HepG2 (cell line): ENCODE results near the gene KRTAP5-1. TPM values are rescaled to one million over a fixed set of nuclear protein-coding genes. Genes with fewer than 3 reads are reported as not detected.

Source experiments
- ATAC-seq: fragments of 200-7000 bp; cut with Tn5 transposase; 3 replicates; pipeline ENCODE4 v1.9.1; 2020; ENCODE audit warnings: mild to moderate bottlenecking, moderate library complexity
- BruUV-seq: library from RNA; stranded (reverse); fragments of 400-500 nt; replicated peaks from 2 replicates; lab custom pipeline; 2021; lab: Mats Ljungman, UMichigan
- CTCF ChIA-PET: fragments of 300-600 bp; formaldehyde crosslinking; extraction: SDS; loops from one replicate; lab custom pipeline; 2021; ENCODE audit warnings: low total read pairs, inconsistent platforms, low intra/inter-chr PET ratio; lab: Yijun Ruan, JAX
- POLR2A ChIA-PET: fragments of 350-600 bp; sonication (Branson Sonifier 250); formaldehyde crosslinking; loops from one replicate; lab custom pipeline; 2020; ENCODE audit warnings: antibody characterized with exemption, inconsistent platforms; lab: Yijun Ruan, JAX
- DNase-seq: peaks from one replicate; pipeline ENCODE4 v3.0.0-alpha.2; 2015; ENCODE audit warnings: low spot score
- FAIRE-seq: peaks from 3 replicates; lab custom pipeline; 2011; peaks lifted over from hg19 to GRCh38; lab: Jason Lieb, UNC
- H2AFZ ChIP-seq: one replicate; pipeline ENCODE4 v1.6.1; 2011; ENCODE audit warnings: low read length, inconsistent platforms
- H3K27ac ChIP-seq: fragments of 300-600 bp; 3 replicates; pipeline ENCODE4 v1.8.0; 2011; ENCODE audit warnings: mixed run types, mild to moderate bottlenecking, mixed read lengths, low read length, inconsistent platforms; ENCODE audit not compliant: insufficient read depth; ENCODE audit errors: extremely low read length
- H3K27me3 ChIP-seq, 2 experiments: fragments of 200-600 bp in 1 of 2; 2 replicates in 1 of 2; 3 replicates in 1 of 2; pipeline versions ENCODE4 v1.6.0 to v1.8.0; 2011; ENCODE audit warnings: low read length in 2 of 2, mild to moderate bottlenecking in 2 of 2, moderate library complexity in 2 of 2, inconsistent platforms in 1 of 2; ENCODE audit not compliant: insufficient read depth in 2 of 2, control insufficient read depth in 1 of 2
- H3K36me3 ChIP-seq, 2 experiments: fragments of 200-600 bp in 1 of 2; replicated peaks in 1 of 2; 2 replicates in 1 of 2; 3 replicates in 1 of 2; pipeline versions ENCODE4 v1.5.1 to v1.8.0; 2011; ENCODE audit warnings: low read length in 2 of 2, inconsistent platforms in 1 of 2; ENCODE audit not compliant: insufficient read depth in 2 of 2, control insufficient read depth in 1 of 2
- H3K4me1 ChIP-seq: 2 replicates; pipeline ENCODE4 v1.5.1; 2012; ENCODE audit warnings: low read length, inconsistent platforms; ENCODE audit not compliant: insufficient read depth
- H3K4me2 ChIP-seq: 2 replicates; pipeline ENCODE4 v1.6.0; 2011; ENCODE audit warnings: low read depth, low read length, inconsistent platforms
- H3K4me3 ChIP-seq, 3 experiments: fragments of 200-600 bp in 1 of 3; sonication (generic), shearing (Covaris generic) in 1 of 3; replicated peaks in 1 of 3; 2 replicates each; pipeline ENCODE4 v1.5.1; 2011 to 2016; ENCODE audit warnings: low read length in 3 of 3, inconsistent platforms in 2 of 3, low read depth in 2 of 3, mild to moderate bottlenecking in 2 of 3, control low read depth in 1 of 3, mixed read lengths in 1 of 3; ENCODE audit not compliant: insufficient read depth in 1 of 3
- H3K79me2 ChIP-seq: one replicate; pipeline ENCODE4 v1.6.1; 2011; ENCODE audit warnings: low read length, inconsistent platforms; ENCODE audit not compliant: insufficient read depth
- H3K9ac ChIP-seq: 2 replicates; pipeline ENCODE4 v1.6.0; 2011; ENCODE audit warnings: mild to moderate bottlenecking, low read depth, low read length, inconsistent platforms; ENCODE audit not compliant: insufficient read depth
- H3K9me3 ChIP-seq: 2 replicates; pipeline ENCODE4 v1.5.1; 2012; ENCODE audit warnings: mild to moderate bottlenecking, low read length
- H4K20me1 ChIP-seq: 2 replicates; pipeline ENCODE4 v1.6.0; 2011; ENCODE audit warnings: inconsistent platforms, mild to moderate bottlenecking, low read length, moderate library complexity; ENCODE audit not compliant: insufficient read depth
- EZH2 ChIP-seq: conservative IDR thresholded peaks from 2 replicates; pipeline ENCODE4 v1.6.1; 2012; ENCODE audit warnings: mild to moderate bottlenecking, low read depth, low read length, moderate library complexity
- RAD21 ChIP-seq: fragments of 450-650 bp; formaldehyde crosslinking; IDR thresholded peaks from 2 replicates; pipeline ENCODE4 v1.5.0; 2020; ENCODE audit warnings: mild to moderate bottlenecking
- SUZ12 ChIP-seq: fragments of 150-350 bp; IDR thresholded peaks from 2 replicates; pipeline ENCODE4 v1.6.1; 2014; ENCODE audit warnings: low read depth, low read length
- YEATS4 ChIP-seq: sonication (generic); formaldehyde crosslinking; IDR thresholded peaks from 2 replicates; pipeline ENCODE4 v1.4.0; 2020; ENCODE audit warnings: missing genetic modification reagents, borderline replicate concordance
- ZNF609 ChIP-seq: sonication (generic); formaldehyde crosslinking; IDR thresholded peaks from 2 replicates; pipeline ENCODE4 v1.4.0; 2020; ENCODE audit warnings: mild to moderate bottlenecking, missing genetic modification reagents, borderline replicate concordance
- ZNF710 ChIP-seq: sonication (generic); formaldehyde crosslinking; IDR thresholded peaks from 2 replicates; pipeline ENCODE4 v1.5.0; 2020; ENCODE audit warnings: mild to moderate bottlenecking, missing genetic modification reagents, borderline replicate concordance
- ZSCAN5A ChIP-seq: sonication (generic); formaldehyde crosslinking; IDR thresholded peaks from 2 replicates; pipeline ENCODE4 v1.8.0; 2022; ENCODE audit warnings: mild to moderate bottlenecking, missing genetic modification reagents, borderline replicate concordance
- WGBS: methylation state at CpG from one replicate; pipeline ENCODE4 v1.1.6; 2017; ENCODE audit warnings: low lambda C conversion rate; 5-methylcytosine and 5-hydroxymethylcytosine counted together
- in situ Hi-C: cut with HindIII; loops from 2 replicates; pipeline ENCODE4 v1.10.0; 2017; ENCODE audit warnings: low pct_unique_long_range_greater_than_20kb; ENCODE audit not compliant: extremely low pct_ligation_motif_present
- intact Hi-C: fragments of 100-400 bp; cut with micrococcal nuclease; formaldehyde crosslinking; loops from one replicate; pipeline ENCODE4 v1.10.0; 2022; ENCODE audit not compliant: unreplicated experiment
- polyA plus RNA-seq, 8 experiments: library from polyadenylated mRNA; depleted of rRNA in 3 of 8; stranded (reverse) in 7 of 8; unstranded in 1 of 8; fragments of >200 nt; fragmentation: Illumina TruSeq in 4 of 8; extraction: Trizol in 4 of 8; gene quantifications; 2 replicates each; pipeline versions ENCODE4 v1.2.1 to v1.2.3, GENCODE V29; 2011 to 2016; ENCODE audit warnings: low read depth in 4 of 8, missing spikeins in 1 of 8, mixed read lengths in 1 of 8; ENCODE audit not compliant: insufficient read depth in 1 of 8
- total RNA-seq, 5 experiments: library from RNA; depleted of rRNA; stranded (reverse); fragments of >200 nt; fragmentation: Illumina TruSeq; extraction: Trizol; gene quantifications; 2 replicates each; pipeline ENCODE4 v1.2.3, GENCODE V29; 2016; ENCODE audit warnings: low read depth in 1 of 5

Gene KRTAP5-1
- total and polyA plus RNA-seq, 2 of the 13 experiments (the other 11 are each of a cell fraction or from before 2014, with no cell fraction given), result not detected

- TF ChIP-seq ZSCAN5A (no peak), YEATS4 (CRISPR knock-in tag) (no peak), ZNF710 (no peak), RAD21 (CRISPR knock-in tag) (no peak), SUZ12 (no peak)
These were observed 45.2 kb upstream of the KRTAP5-1 start (continued) for GRCh38 chr11:1630271-1630670.

- in situ Hi-C loops, result no loop called here
- H3K9me3 ChIP-seq, result no peaks in the 10 kb centered on the region
- H2AFZ ChIP-seq, result no peak within 1 kb of the TSS
- peaks cover 14 to 78% of the 10 kb centered on the region in 2 experiments for H3K27me3 ChIP-seq
- intact Hi-C loops, result loop anchor here (5.0 kb wide), 1 partner anchor 82 kb away; no protein-coding TSS in a partner anchor
- H3K36me3 ChIP-seq, result no peaks in the 10 kb centered on the region
- no peaks in the 10 kb centered on the region for H4K20me1 ChIP-seq
- TF ChIP-seq ZNF609 (no peak), EZH2 (peak; percentile 11; the same call in 1 of the 2 replicates)
- TF ChIP-seq, all 625 proteins: peak for 1
- WGBS, result 29% methylated on average over 7 of the region's 26 CpGs
- H3K4me3 ChIP-seq, result no peak within 1 kb of the TSS
- DNase-seq (no peak), ATAC-seq (no peak; the same call in 2 of the 3 replicates), FAIRE-seq (no peak)
- H3K4me1 ChIP-seq, result no peaks in the 10 kb centered on the region
- H3K9ac ChIP-seq, result no peak within 1 kb of the TSS
- no peaks in the 10 kb centered on the region for H3K79me2 ChIP-seq
- H3K27ac ChIP-seq, result no peak within 1 kb of the TSS
- POLR2A ChIA-PET, result no interaction called here
- BruUV-seq, result no TSS peak
- CTCF ChIA-PET, result interaction anchor here (1.3 to 2.6 kb wide), 3 partner anchors 34 to 527 kb away, joined by 3 to 13 read pairs (median 6); no protein-coding TSS in a partner anchor
- H3K4me2 ChIP-seq, result no peak within 1 kb of the TSS
These were observed 44.5 kb upstream of the KRTAP5-1 start, which contains the start of gene KRTAP5-5 for GRCh38 chr11:1629326-1630185. TSS of gene KRTAP5-5 (plus strand) at chr11:1629775. CDS start at chr11:1629841, 66 bp downstream.
